ENCODE measurements around the gene LRMDA.

LRMDA gene

GRCh38 chr10:76198287-76199035, 767.0 kb downstream of the LRMDA start:
- H3K4me3 ChIP-seq (ENCODE audit: low read length), result no peak overlapping the region
- TF ChIP-seq CTCF (conservative IDR thresholded peaks at IDR 0.05; ENCODE audit: low read depth, low read length), result no peak
- no peak for DNase-seq (ENCODE audit: low read depth)

GRCh38 chr10:76201962-76202361, 770.5 kb downstream of the LRMDA start:
- no peak overlapping the region for H3K4me3 ChIP-seq (ENCODE audit: low read length)
- TF ChIP-seq CTCF (conservative IDR thresholded peaks at IDR 0.05; ENCODE audit: low read depth, low read length), result no peak
- no peak for DNase-seq (ENCODE audit: low read depth)

GRCh38 chr10:76202777-76203176, 771.4 kb downstream of the LRMDA start:
- TF ChIP-seq CTCF (conservative IDR thresholded peaks at IDR 0.05; ENCODE audit: low read depth, low read length), result no peak
- DNase-seq (ENCODE audit: low read depth), result no peak
- H3K4me3 ChIP-seq (ENCODE audit: low read length), result no peak overlapping the region

- no peak overlapping the region for H3K4me3 ChIP-seq (ENCODE audit: low read length)
- TF ChIP-seq CTCF (conservative IDR thresholded peaks at IDR 0.05; ENCODE audit: low read depth, low read length), result no peak
- no peak for DNase-seq (ENCODE audit: low read depth)
Observed at GRCh38 chr10:76205361-76205760, 773.9 kb downstream of the LRMDA start.

GRCh38 chr10:76206797-76207352, 775.5 kb downstream of the LRMDA start:
- no peak for TF ChIP-seq CTCF (conservative IDR thresholded peaks at IDR 0.05; ENCODE audit: low read depth, low read length)
- no peak overlapping the region for H3K4me3 ChIP-seq (ENCODE audit: low read length)
- DNase-seq (ENCODE audit: low read depth), result no peak

GRCh38 chr10:76209135-76209534, 777.7 kb downstream of the LRMDA start:
- H3K4me3 ChIP-seq (ENCODE audit: low read length), result no peak overlapping the region
- TF ChIP-seq CTCF (conservative IDR thresholded peaks at IDR 0.05; ENCODE audit: low read depth, low read length), result no peak
- DNase-seq (ENCODE audit: low read depth), result no peak

- no peak overlapping the region for H3K4me3 ChIP-seq (ENCODE audit: low read length)
- DNase-seq (ENCODE audit: low read depth), result no peak
- TF ChIP-seq CTCF (conservative IDR thresholded peaks at IDR 0.05; ENCODE audit: low read depth, low read length), result no peak
Observed at GRCh38 chr10:76210211-76210610, 778.8 kb downstream of the LRMDA start.
